Erythroblast (primary cell): ENCODE results near the gene HAGH.

Experiments
- GATA1 ChIP-seq: IDR thresholded peaks from 2 replicates; pipeline ENCODE4 v1.6.1; 2011; ENCODE audit warnings: low read depth, mild to moderate bottlenecking, control low read depth, low read length, moderate library complexity
- POLR2A ChIP-seq: IDR thresholded peaks from 2 replicates; pipeline ENCODE4 v1.6.1; 2011; ENCODE audit warnings: mild to moderate bottlenecking, low read length

- TF ChIP-seq POLR2A, result no peak
- no peak for TF ChIP-seq GATA1
Measured at GRCh38 chr16:1830213-1830612, 3.6 kb upstream of the HAGH start.
